IMR-90 (cell line): ENCODE measurements around the gene CARD16. TPM values are rescaled to one million over a fixed set of nuclear protein-coding genes. Genes with fewer than 3 reads are reported as not detected.

Source experiments
- ATAC-seq: fragments of 200-7000 bp; cut with Tn5 transposase; 2 replicates; pipeline ENCODE4 v1.9.1; 2020; ENCODE audit warnings: low read depth, mild to moderate bottlenecking, moderate library complexity
- BruUV-seq: library from RNA; stranded (reverse); fragments of 400-500 nt; replicated peaks from 2 replicates; lab custom pipeline; 2021; lab: Mats Ljungman, UMichigan
- CTCF ChIA-PET: fragments of 300-600 bp; formaldehyde crosslinking; extraction: SDS; loops from one replicate; lab custom pipeline; 2021; ENCODE audit warnings: antibody characterized with exemption; lab: Yijun Ruan, JAX
- POLR2A ChIA-PET: fragments of 300-600 bp; sonication (Branson Sonifier 250); formaldehyde crosslinking; loops from one replicate; lab custom pipeline; 2022; ENCODE audit warnings: antibody characterized with exemption; ENCODE audit not compliant: unreplicated experiment; lab: Charles Lee
- DNase-seq: peaks from one replicate; pipeline ENCODE4 v3.0.0; 2013
- H2AFZ ChIP-seq: replicated peaks from 2 replicates; pipeline ENCODE3; 2013; ENCODE audit warnings: low read length, mild to moderate bottlenecking; ENCODE audit not compliant: poor library complexity
- H2AK5ac ChIP-seq: 2 replicates; pipeline ENCODE4 v1.6.1; 2013; ENCODE audit warnings: low read depth, low read length, inconsistent platforms
- H2AK9ac ChIP-seq: replicated peaks from 2 replicates; pipeline ENCODE3; 2013; ENCODE audit warnings: mild to moderate bottlenecking, low read depth, low read length, moderate library complexity; ENCODE audit not compliant: poor library complexity
- H2BK120ac ChIP-seq: 2 replicates; pipeline ENCODE4 v1.6.1; 2013; ENCODE audit warnings: low read depth, low read length, inconsistent platforms
- H2BK15ac ChIP-seq: 3 replicates; pipeline ENCODE4 v1.6.1; 2013; ENCODE audit warnings: low read depth, low read length, inconsistent platforms
- H2BK20ac ChIP-seq: 2 replicates; pipeline ENCODE4 v1.6.1; 2013; ENCODE audit warnings: low read depth, mild to moderate bottlenecking, inconsistent platforms, low read length, moderate library complexity
- H2BK5ac ChIP-seq: 2 replicates; pipeline ENCODE4 v1.6.1; 2013; ENCODE audit warnings: mild to moderate bottlenecking, low read depth, low read length, inconsistent platforms; ENCODE audit not compliant: poor library complexity, severe bottlenecking
- H3K14ac ChIP-seq: replicated peaks from 2 replicates; pipeline ENCODE4 v1.6.1; 2013; ENCODE audit warnings: low read depth, low read length, inconsistent platforms
- H3K18ac ChIP-seq: 2 replicates; pipeline ENCODE4 v1.6.1; 2013; ENCODE audit warnings: low read depth, low read length, control low read depth
- H3K23ac ChIP-seq: 2 replicates; pipeline ENCODE4 v1.6.1; 2013; ENCODE audit warnings: low read depth, low read length, inconsistent platforms
- H3K27ac ChIP-seq: 2 replicates; pipeline ENCODE4 v1.5.1; 2013; ENCODE audit warnings: mild to moderate bottlenecking, control low read depth, low read length; ENCODE audit not compliant: insufficient read depth
- H3K27me3 ChIP-seq: 2 replicates; pipeline ENCODE4 v1.6.1; 2013; ENCODE audit warnings: low read length; ENCODE audit not compliant: control insufficient read depth, insufficient read depth
- H3K36me3 ChIP-seq: 2 replicates; pipeline ENCODE4 v1.6.1; 2013; ENCODE audit warnings: low read length, mixed read lengths; ENCODE audit not compliant: control insufficient read depth, insufficient read depth
- H3K4ac ChIP-seq: 2 replicates; pipeline ENCODE4 v1.6.1; 2013; ENCODE audit warnings: low read depth, low read length, inconsistent platforms
- H3K4me1 ChIP-seq: 2 replicates; pipeline ENCODE4 v1.6.1; 2013; ENCODE audit warnings: low read length, mixed read lengths; ENCODE audit not compliant: control insufficient read depth, insufficient read depth
- H3K4me2 ChIP-seq: 2 replicates; pipeline ENCODE4 v1.6.1; 2013; ENCODE audit warnings: low read depth, mild to moderate bottlenecking, control low read depth, low read length, moderate library complexity
- H3K4me3 ChIP-seq: 2 replicates; pipeline ENCODE4 v1.5.1; 2013; ENCODE audit warnings: low read depth, mild to moderate bottlenecking, control low read depth, low read length, moderate library complexity; ENCODE audit not compliant: insufficient read depth
- H3K56ac ChIP-seq: 2 replicates; pipeline ENCODE4 v1.6.1; 2013; ENCODE audit warnings: low read length, inconsistent platforms; ENCODE audit not compliant: insufficient read depth; ENCODE audit errors: extremely low read depth
- H3K79me1 ChIP-seq, 2 experiments: 2 replicates each; pipeline ENCODE4 v1.6.1; 2013; ENCODE audit warnings: low read length in 2 of 2, inconsistent platforms in 1 of 2, low read depth in 1 of 2
- H3K9ac ChIP-seq: 2 replicates; pipeline ENCODE4 v1.6.1; 2013; ENCODE audit warnings: low read depth, low read length, control low read depth
- H3K9me1 ChIP-seq: 2 replicates; pipeline ENCODE4 v1.6.1; 2013; ENCODE audit warnings: low read length, inconsistent platforms; ENCODE audit not compliant: insufficient read depth
- H3K9me3 ChIP-seq: 2 replicates; pipeline ENCODE4 v1.6.1; 2013; ENCODE audit warnings: low read length; ENCODE audit not compliant: control insufficient read depth, insufficient read depth
- H4K20me1 ChIP-seq: 2 replicates; pipeline ENCODE4 v1.6.1; 2013; ENCODE audit warnings: low read length, inconsistent platforms; ENCODE audit not compliant: insufficient read depth
- H4K5ac ChIP-seq: 2 replicates; pipeline ENCODE4 v1.6.1; 2013; ENCODE audit warnings: mild to moderate bottlenecking, low read depth, low read length, control low read depth
- H4K8ac ChIP-seq, 2 experiments: 2 replicates each; pipeline ENCODE4 v1.6.1; 2013; ENCODE audit warnings: low read depth in 2 of 2, low read length in 2 of 2, control low read depth in 1 of 2, inconsistent platforms in 1 of 2
- H4K91ac ChIP-seq: 2 replicates; pipeline ENCODE4 v1.6.1; 2013; ENCODE audit warnings: low read depth, low read length, inconsistent platforms; ENCODE audit not compliant: insufficient read depth
- CEBPB ChIP-seq: IDR thresholded peaks from 2 replicates; pipeline ENCODE4 v1.6.1; 2012; ENCODE audit warnings: low read depth, low read length, improper control_type of control experiment
- CHD1 ChIP-seq: IDR thresholded peaks from 2 replicates; pipeline ENCODE4 v1.6.1; 2012; ENCODE audit warnings: low read depth, low read length, improper control_type of control experiment
- ELK1 ChIP-seq: fragments of 150-350 bp; IDR thresholded peaks from 2 replicates; pipeline ENCODE4 v1.6.1; 2016; ENCODE audit warnings: low read depth, mild to moderate bottlenecking, low read length, moderate library complexity, borderline replicate concordance
- FOS ChIP-seq: fragments of 150-350 bp; IDR thresholded peaks from 2 replicates; pipeline ENCODE4 v1.6.1; 2016; ENCODE audit warnings: low read depth, low read length
- MXI1 ChIP-seq: IDR thresholded peaks from 2 replicates; pipeline ENCODE4 v1.6.1; 2012; ENCODE audit warnings: low read depth, mild to moderate bottlenecking, low read length, moderate library complexity, borderline replicate concordance
- RFX5 ChIP-seq: IDR thresholded peaks from 2 replicates; pipeline ENCODE4 v1.8.0; 2012; ENCODE audit warnings: low read depth, mild to moderate bottlenecking, low read length, moderate library complexity
- SMC3 ChIP-seq: fragments of 150-350 bp; IDR thresholded peaks from 2 replicates; pipeline ENCODE4 v1.6.1; 2016; ENCODE audit warnings: low read depth, mild to moderate bottlenecking, antibody characterized with exemption, low read length, moderate library complexity
- WGBS, 2 experiments: methylation state at CpG; one replicate each; pipeline versions ENCODE4 v1.1.5 to v1.1.7; 2013; ENCODE audit warnings: missing lambda C conversion rate in 2 of 2; ENCODE audit not compliant: insufficient read length in 1 of 2; ENCODE audit errors: extremely low coverage in 2 of 2; 5-methylcytosine and 5-hydroxymethylcytosine counted together
- dilution Hi-C: fragments of 300-500 bp; cut with HindIII; formaldehyde crosslinking; loops from one replicate; pipeline ENCODE4 v1.14.3; 2018; ENCODE audit warnings: low sequenced_read_pairs; ENCODE audit not compliant: unreplicated experiment
- in situ Hi-C: fragments of 300-500 bp; cut with MboI; formaldehyde crosslinking; loops from 3 replicates; pipeline ENCODE4 v1.14.3; 2019; ENCODE audit warnings: low sequenced_read_pairs, inconsistent platforms, mixed read lengths
- intact Hi-C: fragments of 100-400 bp; cut with micrococcal nuclease; formaldehyde crosslinking; loops from 2 replicates; pipeline ENCODE4 v1.10.0; 2022
- polyA plus RNA-seq, 3 experiments: library from polyadenylated mRNA; depleted of rRNA; stranded (reverse); fragments of >200 nt; gene quantifications; 2 replicates each; pipeline ENCODE4 v1.2.3, GENCODE V29; 2012; ENCODE audit warnings: low replicate concordance in 1 of 3
- total RNA-seq: library from RNA; depleted of rRNA; stranded (reverse); fragments of >200 nt; gene quantifications from 2 replicates; pipeline ENCODE4 v1.2.3, GENCODE V29; 2012
- TF ChIP-seq, protein P1 (sequence below): conservative IDR thresholded peaks from 2 replicates; pipeline ENCODE4 v1.5.1; 2012; ENCODE audit warnings: mild to moderate bottlenecking, low read depth, low read length, improper control_type of control experiment

CARD16 gene
- total and polyA plus RNA-seq, 2 of the 4 experiments (the other 2 are of a cell fraction) = 7.9 to 29.2 TPM

- intact Hi-C loops (loop anchor here (2.0 to 5.0 kb wide), 4 partner anchors 77 to 817 kb away; partner anchors contain the start of gene CASP4), dilution Hi-C loops (no loop called here)
These were observed 651 bp upstream of the CARD16 start for GRCh38 chr11:105045676-105046296.

More at GRCh38 chr11:105045676-105046296, 651 bp upstream of the CARD16 start:
- 100% methylated on average over 1 of the region's 5 CpGs; no CpG with 5 or more reads in 1 of the 2 experiments for WGBS, 2 experiments
- H3K9ac ChIP-seq = peak overlapping the region; percentile 54; the same call in 1 of the 2 replicates
- peak overlapping the region; percentile 97; the same call in 2 of the 3 replicates for H2BK15ac ChIP-seq
- H2BK20ac ChIP-seq = peak overlapping the region; percentile 86
- peak overlapping the region; percentile 85 for H3K18ac ChIP-seq
- H4K20me1 ChIP-seq = no peaks in the 10 kb centered on the region
- TF ChIP-seq RFX5 (no peak), CHD1 (no peak), FOS (no peak), SMC3 (no peak), ELK1 (no peak), MXI1 (no peak), CEBPB (0 out of 2 replicates have a peak, but pooled peaks have one; percentile 45)
- TF ChIP-seq, protein P1, sequence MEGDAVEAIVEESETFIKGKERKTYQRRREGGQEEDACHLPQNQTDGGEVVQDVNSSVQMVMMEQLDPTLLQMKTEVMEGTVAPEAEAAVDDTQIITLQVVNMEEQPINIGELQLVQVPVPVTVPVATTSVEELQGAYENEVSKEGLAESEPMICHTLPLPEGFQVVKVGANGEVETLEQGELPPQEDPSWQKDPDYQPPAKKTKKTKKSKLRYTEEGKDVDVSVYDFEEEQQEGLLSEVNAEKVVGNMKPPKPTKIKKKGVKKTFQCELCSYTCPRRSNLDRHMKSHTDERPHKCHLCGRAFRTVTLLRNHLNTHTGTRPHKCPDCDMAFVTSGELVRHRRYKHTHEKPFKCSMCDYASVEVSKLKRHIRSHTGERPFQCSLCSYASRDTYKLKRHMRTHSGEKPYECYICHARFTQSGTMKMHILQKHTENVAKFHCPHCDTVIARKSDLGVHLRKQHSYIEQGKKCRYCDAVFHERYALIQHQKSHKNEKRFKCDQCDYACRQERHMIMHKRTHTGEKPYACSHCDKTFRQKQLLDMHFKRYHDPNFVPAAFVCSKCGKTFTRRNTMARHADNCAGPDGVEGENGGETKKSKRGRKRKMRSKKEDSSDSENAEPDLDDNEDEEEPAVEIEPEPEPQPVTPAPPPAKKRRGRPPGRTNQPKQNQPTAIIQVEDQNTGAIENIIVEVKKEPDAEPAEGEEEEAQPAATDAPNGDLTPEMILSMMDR = no peak
- peak overlapping the region; percentile 61 for H3K23ac ChIP-seq
- H4K5ac ChIP-seq = peak overlapping the region; percentile 88
- H2AK9ac ChIP-seq = no peak overlapping the region
- H3K27me3 ChIP-seq = no peaks in the 10 kb centered on the region
- H3K4me2 ChIP-seq = peak overlapping the region; percentile 97
- ChIA-PET CTCF (interaction anchor here (0.6 kb wide), 1 partner anchor 370 kb away, joined by 3 read pairs; no protein-coding TSS in a partner anchor), POLR2A (interaction anchor here (0.6 kb wide), 1 partner anchor 11 kb away, joined by 6 read pairs; the partner anchor contains the start of gene CASP1)
- H3K4ac ChIP-seq = peak overlapping the region; percentile 88
- H3K9me3 ChIP-seq = no peaks in the 10 kb centered on the region
- DNase-seq (no peak), ATAC-seq (no peak)
- H2BK5ac ChIP-seq = peak overlapping the region; percentile 93
- no peak overlapping the region for H2AFZ ChIP-seq
- H3K14ac ChIP-seq = peak overlapping the region; percentile 90
- H3K56ac ChIP-seq = peak overlapping the region; percentile 98
- peak overlapping the region; percentile 82 for H3K27ac ChIP-seq
- H2AK5ac ChIP-seq = peak overlapping the region; percentile 83; the same call in 1 of the 2 replicates
- peak overlapping the region; percentile 78 for H4K91ac ChIP-seq
- peaks cover 9% of the 10 kb centered on the region for H3K4me1 ChIP-seq
- 0 out of 2 replicates have a peak, but pooled peaks cover 3% of the 10 kb centered on the region for H3K9me1 ChIP-seq
- peak overlapping the region; percentile 25 to 92 for H4K8ac ChIP-seq
- BruUV-seq = no TSS peak
- H3K79me1 ChIP-seq = peaks cover 0 to 32% of the 10 kb centered on the region in 2 experiments; a peak in 2 of 4 replicates
- in situ Hi-C loops = no loop called here
- H3K4me3 ChIP-seq = no peak overlapping the region; the same call in 1 of the 2 replicates
- H2BK120ac ChIP-seq = peak overlapping the region; percentile 92
- H3K36me3 ChIP-seq = peaks cover 2% of the 10 kb centered on the region
